ENCODE measurements around the gene NOTCH3.

The NOTCH3 gene

GRCh38 chr19:15191982-15192381 lies 8.8 kb downstream of the NOTCH3 start:
- Histone ChIP-seq H3K9me2 (replicated peaks; ENCODE audit: insufficient read depth, low read length) (no peaks in the 10 kb centered on the region), H3K4me3 (ENCODE audit: low read length) (no peak overlapping the region), H3K9me3 (replicated peaks; ENCODE audit: insufficient read depth, low read length) (no peaks in the 10 kb centered on the region), H3K79me2 (ENCODE audit: low read length) (no peaks in the 10 kb centered on the region), H3K27ac (ENCODE audit: low read length) (no peak overlapping the region), H2AFZ (ENCODE audit: low read length) (no peak overlapping the region), H3K9ac (ENCODE audit: low read length) (no peak overlapping the region), H3K4me2 (ENCODE audit: low read depth, low read length) (no peak overlapping the region), H3K36me3 (replicated peaks; ENCODE audit: insufficient read depth, low read length) (no peaks in the 10 kb centered on the region), H3K27me3 (replicated peaks; ENCODE audit: insufficient read depth, low read length) (peaks cover 79% of the 10 kb centered on the region), H3F3A (ENCODE audit: insufficient read depth, low read length) (no peaks in the 10 kb centered on the region), H3K4me1 (ENCODE audit: low read length) (no peaks in the 10 kb centered on the region), H4K20me1 (ENCODE audit: insufficient read depth, low read length) (no peaks in the 10 kb centered on the region)
- no peak for DNase-seq
- no peak for TF ChIP-seq EZH2phosphoT487 (IDR thresholded peaks at IDR 0.05; ENCODE audit: low read length)
- TF ChIP-seq EZH2 (optimal IDR thresholded peaks at IDR 0.05; ENCODE audit: low read depth, low read length) = no peak
- no peak for TF ChIP-seq CTCF (IDR thresholded peaks at IDR 0.05; ENCODE audit: low read length)

- no peaks in the 10 kb centered on the region for H3K36me3 ChIP-seq (replicated peaks; ENCODE audit: insufficient read depth, low read length)
- H3K9me2 ChIP-seq (replicated peaks; ENCODE audit: insufficient read depth, low read length) = no peaks in the 10 kb centered on the region
- no peak overlapping the region for H3K27ac ChIP-seq (ENCODE audit: low read length)
- no peak overlapping the region for H3K4me2 ChIP-seq (ENCODE audit: low read depth, low read length)
- H3K4me3 ChIP-seq (ENCODE audit: low read length) = no peak overlapping the region
- DNase-seq = no peak
- H3F3A ChIP-seq (ENCODE audit: insufficient read depth, low read length) = no peaks in the 10 kb centered on the region
- no peak overlapping the region for H2AFZ ChIP-seq (ENCODE audit: low read length)
- no peaks in the 10 kb centered on the region for H4K20me1 ChIP-seq (ENCODE audit: insufficient read depth, low read length)
- no peaks in the 10 kb centered on the region for H3K9me3 ChIP-seq (replicated peaks; ENCODE audit: insufficient read depth, low read length)
- no peak overlapping the region for H3K9ac ChIP-seq (ENCODE audit: low read length)
- H3K79me2 ChIP-seq (ENCODE audit: low read length) = no peaks in the 10 kb centered on the region
- no peaks in the 10 kb centered on the region for H3K4me1 ChIP-seq (ENCODE audit: low read length)
- TF ChIP-seq EZH2 (optimal IDR thresholded peaks at IDR 0.05; ENCODE audit: low read depth, low read length) (no peak), CTCF (IDR thresholded peaks at IDR 0.05; ENCODE audit: low read length) (no peak), EZH2phosphoT487 (IDR thresholded peaks at IDR 0.05; ENCODE audit: low read length) (no peak)
- peaks cover 74% of the 10 kb centered on the region for H3K27me3 ChIP-seq (replicated peaks; ENCODE audit: insufficient read depth, low read length)
Observed at GRCh38 chr19:15191514-15191913, 9.3 kb downstream of the NOTCH3 start.

- no peaks in the 10 kb centered on the region for H3K4me1 ChIP-seq (ENCODE audit: low read length)
- no peak overlapping the region for H3K27ac ChIP-seq (ENCODE audit: low read length)
- H3K4me2 ChIP-seq (ENCODE audit: low read depth, low read length) = no peak overlapping the region
- H3K79me2 ChIP-seq (ENCODE audit: low read length) = no peaks in the 10 kb centered on the region
- no peak overlapping the region for H3K9ac ChIP-seq (ENCODE audit: low read length)
- H3K9me3 ChIP-seq (replicated peaks; ENCODE audit: insufficient read depth, low read length) = no peaks in the 10 kb centered on the region
- H4K20me1 ChIP-seq (ENCODE audit: insufficient read depth, low read length) = no peaks in the 10 kb centered on the region
- H3K9me2 ChIP-seq (replicated peaks; ENCODE audit: insufficient read depth, low read length) = no peaks in the 10 kb centered on the region
- no peaks in the 10 kb centered on the region for H3F3A ChIP-seq (ENCODE audit: insufficient read depth, low read length)
- H3K27me3 ChIP-seq (replicated peaks; ENCODE audit: insufficient read depth, low read length) = peaks cover 74% of the 10 kb centered on the region
- H3K36me3 ChIP-seq (replicated peaks; ENCODE audit: insufficient read depth, low read length) = no peaks in the 10 kb centered on the region
- H2AFZ ChIP-seq (ENCODE audit: low read length) = no peak overlapping the region
- TF ChIP-seq CTCF (IDR thresholded peaks at IDR 0.05; ENCODE audit: low read length) (no peak), EZH2 (optimal IDR thresholded peaks at IDR 0.05; ENCODE audit: low read depth, low read length) (no peak), EZH2phosphoT487 (IDR thresholded peaks at IDR 0.05; ENCODE audit: low read length) (no peak)
- no peak overlapping the region for H3K4me3 ChIP-seq (ENCODE audit: low read length)
- DNase-seq = no peak
Observed at GRCh38 chr19:15188851-15189250, 11.9 kb downstream of the NOTCH3 start.

Measured in MM.1S (cell line).